Sigmoid colon (tissue), 4 donors: ENCODE measurements around the gene CNIH4.

Source experiments
- EP300 ChIP-seq, 4 donors: sonication (generic); formaldehyde crosslinking; IDR thresholded peaks; one replicate each; pipeline ENCODE4 v1.6.1; 2017; ENCODE audit warnings: antibody characterized with exemption in 4 of 4
- POLR2A ChIP-seq, 2 donors: fragments of 450-650 bp; IDR thresholded peaks; one replicate each; pipeline ENCODE4 v1.6.1; 2016; ENCODE audit warnings: antibody characterized with exemption in 2 of 2, mild to moderate bottlenecking in 2 of 2, moderate library complexity in 2 of 2
- POLR2AphosphoS5 ChIP-seq, 4 donors: sonication (generic); formaldehyde crosslinking; IDR thresholded peaks; one replicate each; pipeline ENCODE4 v1.6.1; 2017; ENCODE audit warnings: antibody characterized with exemption in 4 of 4
- TF ChIP-seq, protein P1 (sequence below), 4 experiments: fragments of 450-650 bp in 3 of 4; fragments of 200-600 bp in 1 of 4; IDR thresholded peaks; one replicate each; pipeline ENCODE4 v1.5.1; 2016 to 2019; ENCODE audit warnings: antibody characterized with exemption in 4 of 4, mild to moderate bottlenecking in 3 of 4, moderate library complexity in 2 of 4

GRCh38 chr1:224358237-224358636, 1.6 kb downstream of the CNIH4 start:
- TF ChIP-seq, protein P1, sequence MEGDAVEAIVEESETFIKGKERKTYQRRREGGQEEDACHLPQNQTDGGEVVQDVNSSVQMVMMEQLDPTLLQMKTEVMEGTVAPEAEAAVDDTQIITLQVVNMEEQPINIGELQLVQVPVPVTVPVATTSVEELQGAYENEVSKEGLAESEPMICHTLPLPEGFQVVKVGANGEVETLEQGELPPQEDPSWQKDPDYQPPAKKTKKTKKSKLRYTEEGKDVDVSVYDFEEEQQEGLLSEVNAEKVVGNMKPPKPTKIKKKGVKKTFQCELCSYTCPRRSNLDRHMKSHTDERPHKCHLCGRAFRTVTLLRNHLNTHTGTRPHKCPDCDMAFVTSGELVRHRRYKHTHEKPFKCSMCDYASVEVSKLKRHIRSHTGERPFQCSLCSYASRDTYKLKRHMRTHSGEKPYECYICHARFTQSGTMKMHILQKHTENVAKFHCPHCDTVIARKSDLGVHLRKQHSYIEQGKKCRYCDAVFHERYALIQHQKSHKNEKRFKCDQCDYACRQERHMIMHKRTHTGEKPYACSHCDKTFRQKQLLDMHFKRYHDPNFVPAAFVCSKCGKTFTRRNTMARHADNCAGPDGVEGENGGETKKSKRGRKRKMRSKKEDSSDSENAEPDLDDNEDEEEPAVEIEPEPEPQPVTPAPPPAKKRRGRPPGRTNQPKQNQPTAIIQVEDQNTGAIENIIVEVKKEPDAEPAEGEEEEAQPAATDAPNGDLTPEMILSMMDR (IDR thresholded peaks at IDR 0.05), result no peak
- TF ChIP-seq POLR2A (IDR thresholded peaks at IDR 0.05), result no peak
- TF ChIP-seq EP300 (IDR thresholded peaks at IDR 0.05), result no peak
- TF ChIP-seq POLR2AphosphoS5 (IDR thresholded peaks at IDR 0.05), result no peak
